HepG2 (cell line): Measurements from ENCODE around the gene IL1RAPL1. TPM values are rescaled to one million over a fixed set of nuclear protein-coding genes. Genes with fewer than 3 reads are reported as not detected.

Source experiments
- ATAC-seq: fragments of 200-7000 bp; cut with Tn5 transposase; 3 replicates; pipeline ENCODE4 v1.9.1; 2020; ENCODE audit warnings: mild to moderate bottlenecking, moderate library complexity
- BruUV-seq: library from RNA; stranded (reverse); fragments of 400-500 nt; replicated peaks from 2 replicates; lab custom pipeline; 2021; lab: Mats Ljungman, UMichigan
- CTCF ChIA-PET: fragments of 300-600 bp; formaldehyde crosslinking; extraction: SDS; loops from one replicate; lab custom pipeline; 2021; ENCODE audit warnings: low total read pairs, inconsistent platforms, low intra/inter-chr PET ratio; lab: Yijun Ruan, JAX
- POLR2A ChIA-PET: fragments of 350-600 bp; sonication (Branson Sonifier 250); formaldehyde crosslinking; loops from one replicate; lab custom pipeline; 2020; ENCODE audit warnings: antibody characterized with exemption, inconsistent platforms; lab: Yijun Ruan, JAX
- DNase-seq: peaks from one replicate; pipeline ENCODE4 v3.0.0-alpha.2; 2015; ENCODE audit warnings: low spot score
- FAIRE-seq: peaks from 3 replicates; lab custom pipeline; 2011; peaks lifted over from hg19 to GRCh38; lab: Jason Lieb, UNC
- H2AFZ ChIP-seq: one replicate; pipeline ENCODE4 v1.6.1; 2011; ENCODE audit warnings: low read length, inconsistent platforms
- H3K27ac ChIP-seq: fragments of 300-600 bp; 3 replicates; pipeline ENCODE4 v1.8.0; 2011; ENCODE audit warnings: mixed run types, mild to moderate bottlenecking, mixed read lengths, low read length, inconsistent platforms; ENCODE audit not compliant: insufficient read depth; ENCODE audit errors: extremely low read length
- H3K27me3 ChIP-seq, 2 experiments: fragments of 200-600 bp in 1 of 2; 2 replicates in 1 of 2; 3 replicates in 1 of 2; pipeline versions ENCODE4 v1.6.0 to v1.8.0; 2011; ENCODE audit warnings: low read length in 2 of 2, mild to moderate bottlenecking in 2 of 2, moderate library complexity in 2 of 2, inconsistent platforms in 1 of 2; ENCODE audit not compliant: insufficient read depth in 2 of 2, control insufficient read depth in 1 of 2
- H3K36me3 ChIP-seq, 2 experiments: fragments of 200-600 bp in 1 of 2; replicated peaks in 1 of 2; 2 replicates in 1 of 2; 3 replicates in 1 of 2; pipeline versions ENCODE4 v1.5.1 to v1.8.0; 2011; ENCODE audit warnings: low read length in 2 of 2, inconsistent platforms in 1 of 2; ENCODE audit not compliant: insufficient read depth in 2 of 2, control insufficient read depth in 1 of 2
- H3K4me1 ChIP-seq: 2 replicates; pipeline ENCODE4 v1.5.1; 2012; ENCODE audit warnings: low read length, inconsistent platforms; ENCODE audit not compliant: insufficient read depth
- H3K4me2 ChIP-seq: 2 replicates; pipeline ENCODE4 v1.6.0; 2011; ENCODE audit warnings: low read depth, low read length, inconsistent platforms
- H3K4me3 ChIP-seq, 3 experiments: fragments of 200-600 bp in 1 of 3; sonication (generic), shearing (Covaris generic) in 1 of 3; replicated peaks in 1 of 3; 2 replicates each; pipeline ENCODE4 v1.5.1; 2011 to 2016; ENCODE audit warnings: low read length in 3 of 3, inconsistent platforms in 2 of 3, low read depth in 2 of 3, mild to moderate bottlenecking in 2 of 3, control low read depth in 1 of 3, mixed read lengths in 1 of 3; ENCODE audit not compliant: insufficient read depth in 1 of 3
- H3K79me2 ChIP-seq: one replicate; pipeline ENCODE4 v1.6.1; 2011; ENCODE audit warnings: low read length, inconsistent platforms; ENCODE audit not compliant: insufficient read depth
- H3K9ac ChIP-seq: 2 replicates; pipeline ENCODE4 v1.6.0; 2011; ENCODE audit warnings: mild to moderate bottlenecking, low read depth, low read length, inconsistent platforms; ENCODE audit not compliant: insufficient read depth
- H3K9me3 ChIP-seq: 2 replicates; pipeline ENCODE4 v1.5.1; 2012; ENCODE audit warnings: mild to moderate bottlenecking, low read length
- H4K20me1 ChIP-seq: 2 replicates; pipeline ENCODE4 v1.6.0; 2011; ENCODE audit warnings: inconsistent platforms, mild to moderate bottlenecking, low read length, moderate library complexity; ENCODE audit not compliant: insufficient read depth
- ISL2 ChIP-seq: sonication (generic); formaldehyde crosslinking; IDR thresholded peaks from 2 replicates; pipeline ENCODE4 v1.5.0; 2020; ENCODE audit warnings: missing genetic modification reagents
- PHF21A ChIP-seq: sonication (generic); formaldehyde crosslinking; IDR thresholded peaks from 2 replicates; pipeline ENCODE4 v1.5.0; 2020; ENCODE audit warnings: mild to moderate bottlenecking, missing genetic modification reagents
- ZNF230 ChIP-seq: sonication (generic); formaldehyde crosslinking; IDR thresholded peaks from 2 replicates; pipeline ENCODE4 v1.4.0; 2020; ENCODE audit warnings: mild to moderate bottlenecking, missing genetic modification reagents
- ZNF773 ChIP-seq: sonication (generic); formaldehyde crosslinking; IDR thresholded peaks from 2 replicates; pipeline ENCODE4 v1.4.0; 2020; ENCODE audit warnings: missing genetic modification reagents, borderline replicate concordance
- ZNF879 ChIP-seq: sonication (generic); formaldehyde crosslinking; IDR thresholded peaks from 2 replicates; pipeline ENCODE4 v1.8.1; 2023; ENCODE audit warnings: missing genetic modification reagents
- ZSCAN31 ChIP-seq: sonication (generic); formaldehyde crosslinking; IDR thresholded peaks from 2 replicates; pipeline ENCODE4 v1.5.0; 2020; ENCODE audit warnings: low read depth, mild to moderate bottlenecking, missing genetic modification reagents
- WGBS: methylation state at CpG from one replicate; pipeline ENCODE4 v1.1.6; 2017; ENCODE audit warnings: low lambda C conversion rate; 5-methylcytosine and 5-hydroxymethylcytosine counted together
- in situ Hi-C: cut with HindIII; loops from 2 replicates; pipeline ENCODE4 v1.10.0; 2017; ENCODE audit warnings: low pct_unique_long_range_greater_than_20kb; ENCODE audit not compliant: extremely low pct_ligation_motif_present
- intact Hi-C: fragments of 100-400 bp; cut with micrococcal nuclease; formaldehyde crosslinking; loops from one replicate; pipeline ENCODE4 v1.10.0; 2022; ENCODE audit not compliant: unreplicated experiment
- polyA plus RNA-seq, 8 experiments: library from polyadenylated mRNA; depleted of rRNA in 3 of 8; stranded (reverse) in 7 of 8; unstranded in 1 of 8; fragments of >200 nt; fragmentation: Illumina TruSeq in 4 of 8; extraction: Trizol in 4 of 8; gene quantifications; 2 replicates each; pipeline versions ENCODE4 v1.2.1 to v1.2.3, GENCODE V29; 2011 to 2016; ENCODE audit warnings: low read depth in 4 of 8, missing spikeins in 1 of 8, mixed read lengths in 1 of 8; ENCODE audit not compliant: insufficient read depth in 1 of 8
- total RNA-seq, 5 experiments: library from RNA; depleted of rRNA; stranded (reverse); fragments of >200 nt; fragmentation: Illumina TruSeq; extraction: Trizol; gene quantifications; 2 replicates each; pipeline ENCODE4 v1.2.3, GENCODE V29; 2016; ENCODE audit warnings: low read depth in 1 of 5
- TF ChIP-seq, protein P1 (sequence below): sonication (generic); formaldehyde crosslinking; IDR thresholded peaks from 2 replicates; pipeline ENCODE4 v1.4.0; 2020; ENCODE audit warnings: missing genetic modification reagents, mild to moderate bottlenecking, borderline replicate concordance
- TF ChIP-seq, protein P2 (sequence below): sonication (generic); formaldehyde crosslinking; IDR thresholded peaks from 2 replicates; pipeline ENCODE4 v1.8.1; 2023; ENCODE audit warnings: mild to moderate bottlenecking, moderate library complexity, missing genetic modification reagents
- TF ChIP-seq, protein P3 (sequence below), 2 experiments: sonication (generic) in 1 of 2; formaldehyde crosslinking in 1 of 2; IDR thresholded peaks; 2 replicates each; pipeline versions ENCODE4 v1.6.1 to v1.9.0; 2014 to 2022; ENCODE audit warnings: antibody characterized with exemption in 1 of 2, borderline replicate concordance in 1 of 2, inconsistent platforms in 1 of 2, low read depth in 1 of 2, missing genetic modification reagents in 1 of 2

IL1RAPL1 gene
- total and polyA plus RNA-seq, 2 of the 13 experiments (the other 11 are each of a cell fraction or from before 2014, with no cell fraction given) = 0.04 TPM; not detected in 1

DNA sequence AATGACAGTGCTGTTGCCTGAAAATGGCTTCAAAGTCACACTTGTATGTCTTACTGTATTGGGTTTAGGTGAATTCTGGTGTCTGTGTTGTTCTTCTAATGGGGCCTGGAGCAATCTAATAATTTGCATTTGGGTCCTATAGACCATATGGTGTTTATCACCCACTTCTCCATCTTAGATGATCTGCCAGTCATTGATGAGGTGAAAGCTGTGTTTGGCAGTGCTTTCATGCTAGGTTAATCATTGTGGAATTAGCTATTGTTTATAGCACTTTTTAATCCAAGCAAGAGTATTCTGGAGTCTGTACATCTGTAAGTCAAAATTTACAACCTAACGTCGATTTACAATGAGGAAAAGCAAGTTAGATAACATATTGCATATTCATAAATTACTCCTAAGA, 1055.9 kb downstream of the IL1RAPL1 start:
- H3K36me3 ChIP-seq = no peaks in the 10 kb centered on the region
- no peaks in the 10 kb centered on the region for H3K79me2 ChIP-seq
- no peak overlapping the region for H2AFZ ChIP-seq
- intact Hi-C loops (no loop called here), in situ Hi-C loops (no loop called here)
- BruUV-seq = no TSS peak
- no peak overlapping the region for H3K4me2 ChIP-seq
- ATAC-seq (no peak), FAIRE-seq (no peak), DNase-seq (no peak)
- no peaks in the 10 kb centered on the region for H3K27me3 ChIP-seq
- H3K9me3 ChIP-seq = no peaks in the 10 kb centered on the region
- H3K9ac ChIP-seq = no peak overlapping the region
- H3K4me1 ChIP-seq = no peaks in the 10 kb centered on the region
- TF ChIP-seq ZNF879 (CRISPR knock-in tag) (no peak), ISL2 (CRISPR knock-in tag) (no peak), PHF21A (no peak), ZSCAN31 (CRISPR knock-in tag) (no peak), ZNF230 (no peak), ZNF773 (CRISPR knock-in tag) (no peak)
- TF ChIP-seq, protein P1, sequence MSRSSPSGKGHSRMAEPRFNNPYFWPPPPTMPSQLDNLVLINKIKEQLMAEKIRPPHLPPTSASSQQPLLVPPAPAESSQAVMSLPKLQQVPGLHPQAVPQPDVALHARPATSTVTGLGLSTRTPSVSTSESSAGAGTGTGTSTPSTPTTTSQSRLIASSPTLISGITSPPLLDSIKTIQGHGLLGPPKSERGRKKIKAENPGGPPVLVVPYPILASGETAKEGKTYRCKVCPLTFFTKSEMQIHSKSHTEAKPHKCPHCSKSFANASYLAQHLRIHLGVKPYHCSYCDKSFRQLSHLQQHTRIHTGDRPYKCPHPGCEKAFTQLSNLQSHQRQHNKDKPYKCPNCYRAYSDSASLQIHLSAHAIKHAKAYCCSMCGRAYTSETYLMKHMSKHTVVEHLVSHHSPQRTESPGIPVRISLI (CRISPR knock-in tag) = no peak
- TF ChIP-seq, protein P2, sequence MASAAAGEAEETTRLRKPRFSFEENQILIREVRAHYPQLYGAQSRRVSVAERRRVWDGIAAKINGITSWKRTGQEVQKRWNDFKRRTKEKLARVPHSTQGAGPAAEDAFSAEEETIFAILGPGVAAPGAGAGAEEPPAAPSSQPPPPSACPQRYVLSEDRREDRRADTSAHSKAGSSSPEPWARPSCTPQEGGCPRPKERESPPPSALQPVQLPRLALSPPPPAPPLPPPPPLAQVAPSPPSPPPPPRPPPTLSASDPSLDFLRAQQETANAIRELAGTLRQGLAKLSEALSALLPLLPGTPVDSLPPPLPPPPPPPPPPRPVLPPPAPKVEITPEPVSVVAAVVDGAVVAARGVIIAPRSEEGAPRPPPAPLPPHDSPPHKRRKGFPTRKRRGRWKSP (CRISPR knock-in tag) = no peak
- TF ChIP-seq, protein P3, sequence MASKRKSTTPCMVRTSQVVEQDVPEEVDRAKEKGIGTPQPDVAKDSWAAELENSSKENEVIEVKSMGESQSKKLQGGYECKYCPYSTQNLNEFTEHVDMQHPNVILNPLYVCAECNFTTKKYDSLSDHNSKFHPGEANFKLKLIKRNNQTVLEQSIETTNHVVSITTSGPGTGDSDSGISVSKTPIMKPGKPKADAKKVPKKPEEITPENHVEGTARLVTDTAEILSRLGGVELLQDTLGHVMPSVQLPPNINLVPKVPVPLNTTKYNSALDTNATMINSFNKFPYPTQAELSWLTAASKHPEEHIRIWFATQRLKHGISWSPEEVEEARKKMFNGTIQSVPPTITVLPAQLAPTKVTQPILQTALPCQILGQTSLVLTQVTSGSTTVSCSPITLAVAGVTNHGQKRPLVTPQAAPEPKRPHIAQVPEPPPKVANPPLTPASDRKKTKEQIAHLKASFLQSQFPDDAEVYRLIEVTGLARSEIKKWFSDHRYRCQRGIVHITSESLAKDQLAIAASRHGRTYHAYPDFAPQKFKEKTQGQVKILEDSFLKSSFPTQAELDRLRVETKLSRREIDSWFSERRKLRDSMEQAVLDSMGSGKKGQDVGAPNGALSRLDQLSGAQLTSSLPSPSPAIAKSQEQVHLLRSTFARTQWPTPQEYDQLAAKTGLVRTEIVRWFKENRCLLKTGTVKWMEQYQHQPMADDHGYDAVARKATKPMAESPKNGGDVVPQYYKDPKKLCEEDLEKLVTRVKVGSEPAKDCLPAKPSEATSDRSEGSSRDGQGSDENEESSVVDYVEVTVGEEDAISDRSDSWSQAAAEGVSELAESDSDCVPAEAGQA (IDR thresholded peaks at IDR 0.05; ENCODE audit: low read depth) = no peak
- TF ChIP-seq, protein P3 (CRISPR knock-in tag; IDR thresholded peaks at IDR 0.05; ENCODE audit: borderline replicate concordance) = no peak
- H4K20me1 ChIP-seq = no peaks in the 10 kb centered on the region
- H3K27ac ChIP-seq = no peak overlapping the region
- CTCF ChIA-PET = no interaction called here
- 4% methylated on average over 2 of the region's 2 CpGs for WGBS
- H3K4me3 ChIP-seq = no peak overlapping the region
- POLR2A ChIA-PET = no interaction called here
